CD14-positive monocyte (primary cell): ENCODE data around the gene WASF2. TPM values are rescaled to one million over a fixed set of nuclear protein-coding genes. Genes with fewer than 3 reads are reported as not detected.
"Not testable (repeated sequence)": the region's sequence is repeated elsewhere in the genome, so short reads cannot be mapped to it uniquely, and the experiment has no call there.

Experiments
- DNase-seq, 3 donors: peaks; one replicate each; pipeline ENCODE4 v3.0.0-alpha.2; 2011 to 2022
- H2AFZ ChIP-seq: 2 replicates; pipeline ENCODE4 v1.6.0; 2012; ENCODE audit warnings: mild to moderate bottlenecking, low read depth, low read length, inconsistent platforms; ENCODE audit not compliant: insufficient read depth, poor library complexity, severe bottlenecking
- H3K27ac ChIP-seq, 2 donors: 1 replicate in 1 of 2; 2 replicates in 1 of 2; pipeline ENCODE4 v1.5.1; 2012 to 2013; ENCODE audit warnings: low read length in 2 of 2, control low read depth in 1 of 2, inconsistent platforms in 1 of 2, low read depth in 1 of 2, mild to moderate bottlenecking in 1 of 2
- H3K27me3 ChIP-seq, 2 donors: one replicate each; pipeline versions ENCODE4 v1.6.0 to v1.6.1; 2011 to 2013; ENCODE audit warnings: low read length in 2 of 2; ENCODE audit not compliant: control insufficient read depth in 2 of 2, insufficient read depth in 2 of 2
- H3K36me3 ChIP-seq, 2 donors: replicated peaks in 1 of 2; 1 replicate in 1 of 2; 2 replicates in 1 of 2; pipeline versions ENCODE4 v1.5.1 to v1.6.1; 2012 to 2013; ENCODE audit warnings: low read length in 2 of 2, control low read depth in 1 of 2, inconsistent platforms in 1 of 2, mild to moderate bottlenecking in 1 of 2; ENCODE audit not compliant: insufficient read depth in 2 of 2, control insufficient read depth in 1 of 2
- H3K4me1 ChIP-seq, 2 donors: 1 replicate in 1 of 2; 2 replicates in 1 of 2; pipeline versions ENCODE4 v1.5.1 to v1.6.1; 2012 to 2013; ENCODE audit warnings: low read length in 2 of 2, control low read depth in 1 of 2, inconsistent platforms in 1 of 2, mild to moderate bottlenecking in 1 of 2, moderate library complexity in 1 of 2; ENCODE audit not compliant: insufficient read depth in 2 of 2, control insufficient read depth in 1 of 2
- H3K4me2 ChIP-seq: replicated peaks from 2 replicates; pipeline ENCODE3; 2012; ENCODE audit warnings: low read length, moderate library complexity, mild to moderate bottlenecking; ENCODE audit not compliant: poor library complexity, severe bottlenecking; ENCODE audit errors: extremely low read depth
- H3K4me3 ChIP-seq, 3 experiments: fragments of 200-600 bp in 1 of 3; sonication (generic) in 1 of 3; replicated peaks in 1 of 3; 1 replicate in 2 of 3; 2 replicates in 1 of 3; pipeline ENCODE4 v1.5.1; 2011 to 2013; ENCODE audit warnings: low read length in 3 of 3, mild to moderate bottlenecking in 3 of 3, control low read depth in 2 of 3, low read depth in 2 of 3, inconsistent platforms in 1 of 3, moderate library complexity in 1 of 3
- H3K79me2 ChIP-seq: 2 replicates; pipeline ENCODE4 v1.6.0; 2012; ENCODE audit warnings: mild to moderate bottlenecking, control low read depth, inconsistent platforms, low read length, moderate library complexity; ENCODE audit not compliant: insufficient read depth
- H3K9ac ChIP-seq: 2 replicates; pipeline ENCODE4 v1.6.0; 2017; ENCODE audit warnings: low read length, mild to moderate bottlenecking; ENCODE audit not compliant: insufficient read depth, poor library complexity, severe bottlenecking
- H3K9me3 ChIP-seq, 2 donors: replicated peaks in 1 of 2; 1 replicate in 1 of 2; 2 replicates in 1 of 2; pipeline versions ENCODE4 v1.5.1 to v1.6.1; 2012 to 2013; ENCODE audit warnings: low read length in 2 of 2, control low read depth in 1 of 2; ENCODE audit not compliant: control insufficient read depth in 1 of 2, insufficient read depth in 1 of 2
- H4K20me1 ChIP-seq: 2 replicates; pipeline ENCODE4 v1.6.0; 2012; ENCODE audit warnings: mild to moderate bottlenecking, low read length, control low read depth, moderate library complexity; ENCODE audit not compliant: insufficient read depth
- H3K27ac Mint-ChIP-seq, 7 donors: one replicate each; pipeline ENCODE4 v1.8.0; 2020; ENCODE audit warnings: mild to moderate bottlenecking in 7 of 7, mixed read lengths in 7 of 7, moderate library complexity in 6 of 7, inconsistent platforms in 2 of 7
- H3K27me3 Mint-ChIP-seq, 3 donors: one replicate each; pipeline ENCODE4 v1.8.0; 2021 to 2022; ENCODE audit warnings: low read depth in 3 of 3, mild to moderate bottlenecking in 3 of 3, mixed read lengths in 3 of 3, moderate library complexity in 3 of 3, inconsistent platforms in 1 of 3
- H3K36me3 Mint-ChIP-seq, 2 donors: one replicate each; pipeline ENCODE4 v1.8.0; 2020; ENCODE audit warnings: mixed read lengths in 2 of 2, inconsistent platforms in 1 of 2, mild to moderate bottlenecking in 1 of 2
- H3K4me1 Mint-ChIP-seq: one replicate; pipeline ENCODE4 v1.8.0; 2020; ENCODE audit warnings: mild to moderate bottlenecking, mixed read lengths
- H3K4me3 Mint-ChIP-seq, 2 donors: one replicate each; pipeline ENCODE4 v1.8.0; 2020; ENCODE audit warnings: mild to moderate bottlenecking in 2 of 2, mixed read lengths in 2 of 2, moderate library complexity in 1 of 2
- H3K9me3 Mint-ChIP-seq, 7 donors: one replicate each; pipeline ENCODE4 v1.8.0; 2020 to 2022; ENCODE audit warnings: mixed read lengths in 7 of 7, mild to moderate bottlenecking in 6 of 7, moderate library complexity in 6 of 7, inconsistent platforms in 2 of 7
- WGBS: methylation state at CpG from one replicate; pipeline ENCODE4 v1.1.5; 2013; ENCODE audit warnings: missing lambda C conversion rate; ENCODE audit not compliant: insufficient coverage; 5-methylcytosine and 5-hydroxymethylcytosine counted together
- intact Hi-C, 2 donors: fragments of 100-400 bp; cut with micrococcal nuclease; formaldehyde crosslinking; loops; one replicate each; pipeline versions ENCODE4 v1.15.0 to v1.15.1; 2023
- polyA plus RNA-seq, 3 donors: library from polyadenylated mRNA; depleted of rRNA in 1 of 3; unstranded in 2 of 3; stranded (reverse) in 1 of 3; fragments of 300-500 nt in 2 of 3; fragments of >200 nt in 1 of 3; fragmentation: Illumina TruSeq in 2 of 3; gene quantifications; 1 replicate in 2 of 3; 2 replicates in 1 of 3; pipeline ENCODE4 v1.2.3, GENCODE V29; 2012 to 2021
- TF ChIP-seq, protein P1 (sequence below): fragments of 200-600 bp; IDR thresholded peaks from one replicate; pipeline ENCODE4 v1.8.0; 2022; ENCODE audit warnings: antibody characterized with exemption, mild to moderate bottlenecking

The WASF2 gene
- polyA plus RNA-seq, 3 donors, result 53.5 to 91.6 (median 86.4) TPM

DNA sequence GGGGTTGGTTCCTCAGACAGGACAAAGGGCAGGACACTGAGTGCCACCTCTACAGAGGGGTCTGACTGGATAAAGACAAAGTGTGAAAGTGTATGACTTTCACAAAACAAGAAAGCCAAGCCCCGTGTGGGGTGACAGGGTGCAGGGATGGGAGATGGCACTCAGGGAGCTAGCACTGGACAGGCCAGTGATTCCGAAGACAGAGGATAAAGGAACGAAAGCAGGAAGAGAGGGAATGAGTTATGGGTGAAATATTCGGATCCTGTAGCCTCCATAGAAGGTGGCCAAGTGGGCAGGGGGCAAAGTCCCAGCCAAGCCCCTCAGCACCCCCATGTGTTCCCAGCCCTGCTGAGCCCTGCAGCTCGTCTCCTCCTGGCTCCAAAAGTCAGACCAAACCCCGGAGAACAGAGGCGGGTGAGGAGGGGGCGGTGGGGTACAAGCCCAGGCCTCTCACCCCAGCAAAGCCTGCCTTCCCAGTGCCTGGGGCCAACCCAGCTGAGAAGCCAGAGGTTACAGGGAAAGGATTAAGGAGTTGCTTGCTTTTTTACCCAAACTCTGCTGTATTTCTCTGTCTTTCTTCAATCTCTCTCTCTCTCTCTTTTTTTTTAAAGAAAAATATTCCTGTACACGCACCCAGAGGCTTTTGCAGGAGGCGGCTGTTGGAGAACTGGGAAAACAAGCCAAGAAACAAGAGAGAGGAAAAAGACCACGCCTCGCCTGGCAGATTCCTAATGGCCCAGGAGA is 14.0 kb upstream of the WASF2 start:
- Mint-ChIP-seq H3K36me3 (no peaks in the 10 kb centered on the region), H3K4me1 (no peaks in the 10 kb centered on the region), H3K4me3 (no peak overlapping the region), H3K9me3 (peaks cover 0 to 4% (median under 1%) of the 10 kb centered on the region in 7 donors), H3K27me3 (peaks cover 0 to 5% (median under 1%) of the 10 kb centered on the region in 3 donors), H3K27ac (peak overlapping the region in 2 of 7 donors; percentile 36 to 54)
- DNase-seq, result no peak
- no peak overlapping the region for H3K4me3 ChIP-seq
- TF ChIP-seq, protein P1, sequence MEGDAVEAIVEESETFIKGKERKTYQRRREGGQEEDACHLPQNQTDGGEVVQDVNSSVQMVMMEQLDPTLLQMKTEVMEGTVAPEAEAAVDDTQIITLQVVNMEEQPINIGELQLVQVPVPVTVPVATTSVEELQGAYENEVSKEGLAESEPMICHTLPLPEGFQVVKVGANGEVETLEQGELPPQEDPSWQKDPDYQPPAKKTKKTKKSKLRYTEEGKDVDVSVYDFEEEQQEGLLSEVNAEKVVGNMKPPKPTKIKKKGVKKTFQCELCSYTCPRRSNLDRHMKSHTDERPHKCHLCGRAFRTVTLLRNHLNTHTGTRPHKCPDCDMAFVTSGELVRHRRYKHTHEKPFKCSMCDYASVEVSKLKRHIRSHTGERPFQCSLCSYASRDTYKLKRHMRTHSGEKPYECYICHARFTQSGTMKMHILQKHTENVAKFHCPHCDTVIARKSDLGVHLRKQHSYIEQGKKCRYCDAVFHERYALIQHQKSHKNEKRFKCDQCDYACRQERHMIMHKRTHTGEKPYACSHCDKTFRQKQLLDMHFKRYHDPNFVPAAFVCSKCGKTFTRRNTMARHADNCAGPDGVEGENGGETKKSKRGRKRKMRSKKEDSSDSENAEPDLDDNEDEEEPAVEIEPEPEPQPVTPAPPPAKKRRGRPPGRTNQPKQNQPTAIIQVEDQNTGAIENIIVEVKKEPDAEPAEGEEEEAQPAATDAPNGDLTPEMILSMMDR, result no peak
- H2AFZ ChIP-seq, result no peak overlapping the region
- 95% methylated on average over 7 of the region's 12 CpGs for WGBS
- no peaks in the 10 kb centered on the region for H4K20me1 ChIP-seq
- H3K4me1 ChIP-seq, result no peaks in the 10 kb centered on the region
- H3K4me2 ChIP-seq, result no peak overlapping the region
- H3K27ac ChIP-seq, result no peak overlapping the region
- H3K9ac ChIP-seq, result no peak overlapping the region
- H3K9me3 ChIP-seq, result no peaks in the 10 kb centered on the region
- no peaks in the 10 kb centered on the region for H3K79me2 ChIP-seq
- intact Hi-C loops, result no loop called here
- H3K27me3 ChIP-seq, result no peaks in the 10 kb centered on the region
- no peaks in the 10 kb centered on the region for H3K36me3 ChIP-seq

DNA sequence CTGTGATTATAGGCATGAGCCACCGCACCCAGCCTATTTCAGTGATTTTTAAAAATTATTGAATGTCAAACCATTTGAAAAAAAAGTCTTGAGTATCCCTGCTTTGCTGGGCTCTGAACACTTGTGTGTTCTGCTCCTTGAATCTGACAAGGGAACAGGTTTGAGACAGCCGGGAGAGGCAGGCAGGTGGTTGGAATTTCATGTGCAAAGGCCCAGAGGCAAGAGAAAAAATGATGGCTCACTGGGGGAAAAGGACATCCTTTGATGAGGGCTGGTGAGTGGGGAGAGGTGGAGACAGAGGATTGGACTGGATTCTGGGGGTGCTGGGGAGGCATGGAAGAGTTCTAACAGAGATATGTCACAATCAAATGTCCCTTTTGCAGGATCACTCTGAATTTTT is 13.1 kb upstream of the WASF2 start:
- Mint-ChIP-seq H3K4me3 (no peak overlapping the region), H3K9me3 (peaks cover 0 to 5% (median 2%) of the 10 kb centered on the region in 7 donors), H3K27me3 (peaks cover 0 to 5% (median 3%) of the 10 kb centered on the region in 3 donors), H3K36me3 (no peaks in the 10 kb centered on the region), H3K27ac (peak overlapping the region in 1 of 7 donors; percentile 28), H3K4me1 (no peaks in the 10 kb centered on the region)
- no peaks in the 10 kb centered on the region for H3K9me3 ChIP-seq
- DNase-seq, result no peak
- no peaks in the 10 kb centered on the region for H3K27me3 ChIP-seq
- intact Hi-C loops, result no loop called here
- no peak overlapping the region for H3K27ac ChIP-seq
- TF ChIP-seq, protein P1, result no peak
- no peaks in the 10 kb centered on the region for H3K36me3 ChIP-seq
- H3K79me2 ChIP-seq, result no peaks in the 10 kb centered on the region
- no peak overlapping the region for H2AFZ ChIP-seq
- H3K9ac ChIP-seq, result no peak overlapping the region
- H4K20me1 ChIP-seq, result no peaks in the 10 kb centered on the region
- H3K4me1 ChIP-seq, result no peaks in the 10 kb centered on the region
- H3K4me3 ChIP-seq, result no peak overlapping the region
- WGBS, result 96% methylated on average over 2 of the region's 2 CpGs
- H3K4me2 ChIP-seq, result no peak overlapping the region

DNA sequence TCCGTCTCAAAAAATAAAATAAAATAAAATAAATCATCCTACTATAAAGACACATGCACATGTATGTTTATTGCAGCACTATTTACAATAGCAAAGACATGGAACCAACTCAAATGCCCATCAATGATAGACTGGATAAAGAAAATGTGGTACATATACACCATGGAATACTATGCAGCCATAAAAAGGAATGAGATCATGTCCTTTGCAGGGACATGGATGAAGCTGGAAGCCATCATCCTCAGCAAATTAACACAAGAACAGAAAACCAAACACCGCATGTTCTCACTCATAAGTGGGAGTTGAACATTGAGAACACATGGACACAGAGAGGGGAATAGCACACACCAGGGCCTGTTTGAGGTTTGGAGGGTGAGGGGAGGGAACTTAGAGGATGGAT is 11.2 kb upstream of the WASF2 start:
- DNase-seq, H3K9me3 Mint-ChIP-seq, H3K36me3 ChIP-seq, H3K4me3 Mint-ChIP-seq, H3K4me1 Mint-ChIP-seq, intact Hi-C loops, H3K79me2 ChIP-seq, H3K27me3 ChIP-seq, H3K4me3 ChIP-seq, H3K27me3 Mint-ChIP-seq, H4K20me1 ChIP-seq, H3K9me3 ChIP-seq, H3K36me3 Mint-ChIP-seq, H2AFZ ChIP-seq, H3K27ac ChIP-seq, H3K9ac ChIP-seq, H3K4me1 ChIP-seq, H3K4me2 ChIP-seq: not testable (repeated sequence)
- H3K27ac Mint-ChIP-seq, result peak overlapping the region in 1 of 7 donors; percentile 53
- no CpG with 5 or more reads among the region's 2 CpGs for WGBS
